OCI-LY7 (cell line): ENCODE results near the gene PRLR.

Experiments
- CTCF ChIP-seq: fragments of 200-600 bp; sonication (generic); conservative IDR thresholded peaks from 2 replicates; pipeline ENCODE4 v1.5.1; 2014; ENCODE audit warnings: mild to moderate bottlenecking, antibody characterized with exemption, low read length, moderate library complexity, mixed read lengths
- EZH2phosphoT487 ChIP-seq: fragments of 200-600 bp; sonication (generic); IDR thresholded peaks from 2 replicates; pipeline ENCODE4 v1.6.1; 2018; ENCODE audit warnings: low read depth, borderline replicate concordance, mild to moderate bottlenecking, mixed run types, antibody characterized with exemption, low read length, moderate library complexity, mixed read lengths

DNA sequence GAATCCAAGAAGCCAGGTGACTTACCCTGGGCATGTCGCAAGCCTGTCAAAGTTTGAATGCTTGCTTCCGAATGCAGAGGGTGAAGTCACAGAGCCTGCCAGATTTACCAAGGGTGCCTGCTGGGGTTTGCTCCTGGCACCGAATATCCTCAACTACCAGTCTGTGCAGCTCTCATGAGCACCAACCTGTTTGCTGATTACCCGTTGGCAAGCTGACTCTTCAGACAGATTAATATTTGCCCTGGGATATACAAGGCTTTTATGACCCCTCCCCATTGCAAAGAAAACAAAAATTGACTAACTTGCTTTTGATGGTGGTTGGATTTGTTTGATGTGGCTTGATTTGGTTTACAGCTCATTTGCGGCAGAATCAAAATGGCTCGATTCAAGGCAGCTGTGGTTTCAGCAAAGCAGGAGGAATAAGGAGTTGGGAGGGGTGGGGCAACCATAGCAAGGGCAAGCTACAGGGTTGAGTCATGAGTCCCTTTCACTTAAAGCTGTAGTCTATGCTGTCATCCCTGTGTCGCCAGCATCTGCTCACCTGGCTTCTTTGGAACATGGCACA, 100.3 kb downstream of the PRLR start:
- TF ChIP-seq EZH2phosphoT487 (no peak), CTCF (no peak)
